ENCODE results near the gene GRID1.

- TF ChIP-seq CTCF (tag by site-specific recombination; IDR thresholded peaks at IDR 0.05) (no peak), ZSCAN18 (tag by site-specific recombination; IDR thresholded peaks at IDR 0.05) (no peak), TCF7L2 (IDR thresholded peaks at IDR 0.05; ENCODE audit: borderline replicate concordance, low read depth, low read length) (no peak), ZNF19 (tag by site-specific recombination; IDR thresholded peaks at IDR 0.05; ENCODE audit: low read depth) (no peak), ZFP3 (tag by site-specific recombination; IDR thresholded peaks at IDR 0.05; ENCODE audit: low read depth) (no peak), ZNF707 (tag by site-specific recombination; IDR thresholded peaks at IDR 0.05) (no peak), ZNF76 (tag by site-specific recombination; IDR thresholded peaks at IDR 0.05; ENCODE audit: borderline replicate concordance, low read depth) (no peak), ZNF133 (tag by site-specific recombination; IDR thresholded peaks at IDR 0.05) (no peak), ZFP37 (tag by site-specific recombination; IDR thresholded peaks at IDR 0.05) (no peak), REST (tag by site-specific recombination; IDR thresholded peaks at IDR 0.05) (no peak), ZNF416 (tag by site-specific recombination; IDR thresholded peaks at IDR 0.05) (no peak), ZNF2 (tag by site-specific recombination; IDR thresholded peaks at IDR 0.05) (no peak), ZNF639 (tag by site-specific recombination; IDR thresholded peaks at IDR 0.05) (no peak)
Measured at GRCh38 chr10:86077271-86077670, 289.3 kb downstream of the GRID1 start.
